ENCODE data around the gene GNAL. TPM values are rescaled to one million over a fixed set of nuclear protein-coding genes. Genes with fewer than 3 reads are reported as not detected.

The GNAL gene
- total RNA-seq, 1 experiment from 2014 or later = 24.0 TPM

GRCh38 chr18:11657152-11657551, 31.9 kb upstream of the GNAL start:
- no peak for TF ChIP-seq CTCF (conservative IDR thresholded peaks at IDR 0.05)
- Mint-ChIP-seq H3K27me3 (ENCODE audit: low read depth) (peaks cover 23% of the 10 kb centered on the region), H3K9me3 (no peaks in the 10 kb centered on the region; a peak in 1 of 5 replicates), H3K27ac (no peak overlapping the region), H3K36me3 (ENCODE audit: insufficient read depth in 1 of 3, low read depth in 3 of 3) (no peaks in the 10 kb centered on the region), H3K4me1 (peaks cover 6 to 8% of the 10 kb centered on the region in 2 experiments), H3K4me3 (no peak overlapping the region)
- Histone ChIP-seq H3K9me3 (ENCODE audit: control insufficient read depth, low read depth, low read length) (no peaks in the 10 kb centered on the region), H2BK15ac (ENCODE audit: low read depth, low read length) (no peak overlapping the region), H3K23me2 (ENCODE audit: insufficient read length, low read depth, low read length, poor library complexity, severe bottlenecking) (no peaks in the 10 kb centered on the region), H3K79me2 (ENCODE audit: insufficient read depth, low read length) (no peaks in the 10 kb centered on the region), H2AK5ac (ENCODE audit: insufficient read length, low read length) (no peak overlapping the region), H2BK5ac (ENCODE audit: insufficient read length, low read length) (no peak overlapping the region), H3K4me1 (ENCODE audit: insufficient read depth, low read length) (no peaks in the 10 kb centered on the region), H3K9ac (ENCODE audit: extremely low read depth, insufficient read length, low read length) (no peak overlapping the region), H4K91ac (ENCODE audit: insufficient read length, low read depth, low read length) (no peak overlapping the region), H3K18ac (ENCODE audit: insufficient read length, low read depth, low read length) (no peak overlapping the region), H2BK12ac (ENCODE audit: insufficient read length, low read depth, low read length) (no peak overlapping the region), H3K79me1 (ENCODE audit: insufficient read depth, low read depth, low read length, poor library complexity, severe bottlenecking) (no peaks in the 10 kb centered on the region), H3K14ac (ENCODE audit: insufficient read depth, low read length) (no peak overlapping the region), H3K4me2 (ENCODE audit: insufficient read depth, insufficient read length, low read length) (no peak overlapping the region), H3T11ph (ENCODE audit: low read length) (no peak overlapping the region), H3K23ac (ENCODE audit: insufficient read length, low read depth, low read length) (no peak overlapping the region), H3K4ac (ENCODE audit: low read depth, low read length) (no peak overlapping the region), H2BK20ac (ENCODE audit: low read depth, low read length, poor library complexity, severe bottlenecking) (no peak overlapping the region), H2AFZ (ENCODE audit: low read length) (no peak overlapping the region), H3K56ac (ENCODE audit: insufficient read length, low read depth, low read length) (no peak overlapping the region), H3K27ac (ENCODE audit: insufficient read length, low read depth, low read length) (no peak overlapping the region), H4K5ac (ENCODE audit: insufficient read length, low read depth, low read length) (no peak overlapping the region), H4K8ac (replicated peaks; ENCODE audit: insufficient read length, low read depth, low read length) (no peak overlapping the region), H4K20me1 (ENCODE audit: control insufficient read depth, insufficient read depth, insufficient read length) (peaks cover 2% of the 10 kb centered on the region), H3K27me3 (ENCODE audit: insufficient read depth, low read length) (no peaks in the 10 kb centered on the region), H2BK120ac (ENCODE audit: low read depth, low read length, poor library complexity, severe bottlenecking) (no peak overlapping the region)
- no CpG with 5 or more reads among the region's 9 CpGs for WGBS (ENCODE audit: extremely low coverage, insufficient read length, low lambda C conversion rate)
- peak; percentile 14 for DNase-seq
